Stimulated activated CD8-positive, alpha-beta memory T cell treated with anti-CD3 and anti-CD28 coated beads, Interleukin-7, amount 100 ng/mL, for 24 hours (primary cell): ENCODE results near the gene CLSTN2.

Experiments
- DNase-seq: peaks from one replicate; pipeline ENCODE4 v3.0.0-alpha.2; 2020; ENCODE audit warnings: low read depth

Gene CLSTN2

DNA sequence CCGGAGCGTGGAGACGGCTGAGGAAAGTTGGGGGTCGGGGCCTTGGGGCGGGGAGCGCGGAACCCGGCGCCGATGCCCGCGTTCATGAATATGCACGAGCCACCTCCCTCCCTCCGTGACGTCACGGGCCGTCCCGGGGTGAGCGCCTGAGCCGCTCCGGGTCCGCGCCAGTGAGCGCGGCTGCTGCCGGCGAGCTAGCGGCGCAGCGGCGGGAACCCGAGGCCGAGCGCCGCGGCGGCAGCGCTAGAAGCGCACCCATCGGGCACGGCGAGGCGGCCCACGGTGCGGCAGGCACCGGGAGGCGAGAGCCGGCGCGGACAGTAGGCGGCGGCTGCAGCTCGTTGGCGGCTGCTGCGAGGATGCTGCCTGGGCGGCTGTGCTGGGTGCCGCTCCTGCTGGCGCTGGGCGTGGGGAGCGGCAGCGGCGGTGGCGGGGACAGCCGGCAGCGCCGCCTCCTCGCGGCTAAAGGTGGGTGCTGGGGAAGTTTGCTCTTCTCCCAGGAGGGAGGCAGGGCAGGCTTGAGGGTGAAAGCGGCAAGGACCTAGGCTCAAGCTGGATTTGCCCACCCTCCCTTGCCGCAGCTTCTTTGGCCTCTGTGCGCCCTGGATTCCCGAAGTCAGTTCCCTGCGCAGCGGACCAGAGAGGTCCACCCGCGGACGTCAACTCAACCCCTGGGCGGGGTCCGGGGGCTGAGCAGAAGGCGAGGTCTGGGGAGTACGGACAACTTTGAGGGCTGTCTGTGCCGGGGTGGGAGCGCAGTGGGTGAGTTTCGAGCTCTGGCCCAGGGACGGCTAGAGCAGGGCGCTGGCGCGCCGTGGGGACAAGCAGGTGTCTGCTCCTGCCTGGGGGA lies at the start of gene CLSTN2:
CLSTN2 (plus strand) TSS at position 170 of the 850 bp plus-strand sequence.
- DNase-seq: no peak

DNA sequence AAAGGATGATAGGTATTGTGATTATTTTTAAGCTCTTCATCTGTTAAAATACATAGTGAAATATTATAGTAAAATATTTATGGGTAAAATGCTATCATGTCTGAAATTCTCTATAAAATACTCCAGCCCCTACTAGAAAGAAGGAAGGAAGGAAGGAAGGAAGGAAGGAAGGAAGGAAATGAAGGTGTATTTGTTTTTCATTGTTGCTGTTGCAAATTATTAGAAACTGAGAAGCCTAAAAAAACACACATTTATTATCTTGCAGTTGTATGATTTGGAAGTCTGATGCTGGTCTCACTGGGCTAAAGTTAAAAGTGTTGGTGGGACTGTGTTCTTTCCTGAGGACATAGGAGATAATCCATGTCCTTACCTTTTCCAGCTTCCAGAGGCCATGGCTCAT lies 47.6 kb upstream of the CLSTN2 start:
- DNase-seq: no peak

- DNase-seq: no peak
These were observed 46.3 kb upstream of the CLSTN2 start for GRCh38 chr3:139888561-139889140.

- no peak for DNase-seq
These were observed 41.6 kb upstream of the CLSTN2 start for GRCh38 chr3:139893267-139893962.

- no peak for DNase-seq
These were observed 40.9 kb upstream of the CLSTN2 start for GRCh38 chr3:139893963-139894642.

- no peak for DNase-seq
These were observed 40.4 kb upstream of the CLSTN2 start for GRCh38 chr3:139894643-139894989.

DNA sequence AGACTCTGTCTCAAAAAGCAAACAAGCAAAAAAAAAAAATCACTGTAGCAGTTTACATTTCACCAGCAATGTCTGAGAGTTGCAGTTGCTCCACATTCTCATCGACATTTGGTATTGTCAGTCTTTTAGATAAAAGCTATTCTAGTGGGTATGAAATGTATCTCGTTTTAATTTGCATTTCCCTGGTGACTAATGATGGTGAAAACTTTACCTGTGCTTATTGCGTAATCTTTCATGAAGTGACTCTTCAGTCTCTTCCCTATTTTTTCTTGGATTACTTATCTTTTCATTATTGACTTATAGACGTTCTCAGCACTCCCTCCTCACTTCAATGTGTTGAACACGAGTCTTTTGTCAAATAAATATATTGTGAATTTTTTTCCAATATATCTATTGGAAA lies 37.2 kb upstream of the CLSTN2 start:
- DNase-seq: no peak

GRCh38 chr3:139906418-139906817 lies 28.6 kb upstream of the CLSTN2 start:
- no peak for DNase-seq

- DNase-seq: no peak
These were observed 25.2 kb upstream of the CLSTN2 start for GRCh38 chr3:139909811-139910210.

DNA sequence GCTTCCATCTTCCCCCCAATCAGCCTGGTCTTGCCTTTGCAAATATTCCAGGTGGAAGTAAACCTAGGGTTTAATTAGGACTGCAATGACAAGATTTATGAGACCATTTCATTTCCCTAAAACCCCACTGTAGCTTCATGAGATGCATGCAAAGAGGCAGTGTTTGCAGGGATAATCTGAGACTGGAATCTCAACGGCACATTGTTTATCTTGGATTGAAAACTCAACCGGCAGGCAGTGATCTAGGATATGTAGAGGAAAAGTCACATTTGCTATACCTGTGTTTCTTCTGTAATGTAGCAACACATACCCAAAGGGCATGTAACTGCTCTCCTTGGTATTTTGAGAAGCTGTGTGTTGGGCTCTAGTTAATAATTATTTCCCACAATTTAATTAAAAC lies 18.7 kb upstream of the CLSTN2 start:
- DNase-seq: no peak

DNA sequence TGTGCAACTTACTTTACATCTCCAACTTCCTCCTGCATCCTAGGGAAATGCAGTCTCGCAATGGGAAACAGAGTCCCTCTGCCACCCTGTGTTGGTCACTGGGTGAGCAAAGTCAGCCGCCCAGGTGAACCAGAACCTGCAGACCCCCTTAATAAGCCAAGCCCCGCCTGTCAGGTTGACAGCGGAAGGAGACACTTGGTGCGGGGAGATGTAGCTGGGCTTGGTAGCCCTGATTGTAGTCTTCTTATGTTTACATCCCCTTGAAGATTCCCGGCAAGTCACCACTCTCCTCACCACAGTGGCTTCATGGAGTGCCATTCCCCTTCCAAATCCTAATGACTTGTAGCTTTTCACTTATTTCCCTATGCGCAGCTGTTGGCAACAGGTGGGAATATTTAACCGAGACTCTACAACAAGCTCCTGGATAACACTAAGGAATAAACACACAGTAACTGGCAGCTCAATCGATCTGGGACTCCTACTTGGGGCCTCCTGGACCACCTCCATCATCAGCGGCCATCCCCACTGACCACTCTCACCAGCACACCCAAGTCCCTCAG lies 17.7 kb upstream of the CLSTN2 start:
- DNase-seq: no peak

DNA sequence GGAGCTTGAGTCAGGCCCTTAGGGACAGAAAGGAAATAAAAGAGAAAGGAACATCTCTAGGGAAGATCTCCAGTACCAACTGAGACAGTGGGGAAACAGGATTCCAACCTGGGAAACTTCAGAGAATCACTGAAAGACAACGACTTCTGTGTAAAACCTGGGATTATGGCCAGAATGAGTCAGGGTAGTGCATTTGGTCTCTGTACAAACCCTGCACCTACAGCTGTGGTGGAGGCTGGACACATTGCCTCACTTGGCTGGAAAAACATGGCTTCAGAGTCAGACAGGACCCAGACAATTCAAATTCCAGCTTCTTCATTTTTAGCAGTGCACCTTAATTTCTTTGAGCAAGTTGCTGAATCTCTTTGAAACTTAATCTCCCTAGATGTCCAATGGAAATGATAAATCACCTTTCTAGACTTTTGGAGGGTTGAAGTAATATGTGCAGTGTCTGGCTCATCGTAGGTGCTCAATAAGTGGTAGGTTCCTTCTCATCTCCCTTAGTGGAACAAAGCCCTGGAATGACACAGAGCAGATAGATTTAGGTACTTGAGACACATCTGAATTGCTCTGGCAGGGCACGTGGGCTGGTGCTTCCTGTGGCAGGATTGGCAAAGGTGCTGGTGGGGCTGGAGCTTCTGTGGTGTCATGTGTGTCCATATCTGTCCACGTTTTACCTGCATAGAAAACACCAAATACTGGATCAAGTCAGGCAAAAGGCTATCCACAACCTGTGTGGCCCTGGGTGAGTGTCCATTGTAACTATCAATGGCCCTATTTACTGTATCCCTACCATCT lies 6.1 kb upstream of the CLSTN2 start:
- DNase-seq: no peak

GRCh38 chr3:139930211-139930610 lies 4.8 kb upstream of the CLSTN2 start:
- DNase-seq: no peak

DNA sequence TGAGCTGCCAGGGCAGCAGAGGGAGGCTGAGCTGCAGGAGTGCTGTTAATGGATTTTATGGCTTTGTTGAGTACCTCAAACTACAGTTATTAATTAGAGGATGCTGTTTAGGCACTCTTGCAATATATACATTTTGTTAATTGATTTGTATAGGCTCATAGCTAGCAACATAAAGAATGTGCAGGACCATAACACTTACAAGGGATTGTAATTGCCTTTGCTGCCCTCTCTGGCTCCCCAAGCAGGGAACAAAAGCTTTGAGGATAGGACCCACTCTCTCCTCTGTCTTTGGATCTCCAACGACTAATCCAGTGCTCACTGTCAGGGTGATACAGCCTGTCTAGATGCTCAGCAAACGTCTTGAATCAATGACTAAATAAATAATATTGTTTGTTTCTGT lies 1.2 kb upstream of the CLSTN2 start:
- no peak for DNase-seq

DNA sequence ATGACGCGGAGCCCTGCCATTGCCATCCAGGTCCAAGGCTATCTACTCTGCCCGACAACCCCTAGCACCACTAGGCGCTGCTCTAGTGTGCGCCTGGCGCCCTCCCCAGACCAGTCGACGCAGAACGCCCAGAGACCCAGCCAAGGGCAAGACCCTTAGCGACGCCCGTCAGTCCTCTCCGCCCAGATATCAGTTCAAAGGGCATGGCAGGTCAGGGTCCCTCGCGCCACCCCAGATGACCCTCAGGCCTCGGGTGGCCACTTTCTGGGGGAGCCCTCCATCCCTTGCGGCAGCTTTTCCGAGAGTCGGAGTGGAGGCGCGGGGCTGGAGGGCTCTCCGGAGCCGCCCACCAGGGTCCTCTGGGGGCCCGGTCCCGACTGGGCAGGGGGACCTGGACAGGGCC lies 371 bp upstream of the CLSTN2 start:
- no peak for DNase-seq

GRCh38 chr3:139935866-139936817 lies 1.2 kb downstream of the CLSTN2 start:
- no peak for DNase-seq

GRCh38 chr3:139937674-139938279 lies 2.8 kb downstream of the CLSTN2 start:
- no peak for DNase-seq

DNA sequence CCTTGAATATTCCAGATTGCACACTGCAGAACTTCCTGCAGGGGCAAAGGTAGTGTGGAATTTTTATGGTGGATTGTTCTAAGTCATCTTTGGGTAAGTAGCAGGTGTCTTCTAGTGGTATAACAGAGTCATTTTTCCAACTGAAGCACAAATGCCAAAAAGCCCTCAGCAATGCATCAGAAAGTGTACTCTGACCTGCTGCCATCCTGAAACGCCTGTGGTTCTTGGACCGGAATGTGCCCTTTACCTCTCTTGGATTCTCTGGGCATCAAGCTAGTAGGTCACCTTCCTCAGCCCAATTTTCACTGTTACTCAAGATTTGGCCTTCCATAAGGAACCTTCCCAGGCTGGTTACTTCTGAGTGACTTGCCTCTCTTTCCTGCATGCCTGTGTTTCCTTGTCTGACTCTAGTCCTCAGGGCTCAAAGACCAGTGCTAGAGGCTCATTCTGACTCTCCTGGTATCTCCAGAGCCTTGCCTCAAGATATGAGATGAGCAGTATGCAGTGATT lies 4.8 kb downstream of the CLSTN2 start:
- DNase-seq: no peak

- no peak for DNase-seq
These were observed 5.6 kb downstream of the CLSTN2 start for GRCh38 chr3:139940622-139941021.

GRCh38 chr3:139941580-139941979 lies 6.6 kb downstream of the CLSTN2 start:
- no peak for DNase-seq
